CD4-positive, alpha-beta T cell treated with Interferon alpha-2 for 1 hour (primary cell): Measurements from ENCODE around the gene MROH8.
"Not testable (repeated sequence)": the region's sequence is repeated elsewhere in the genome, so short reads cannot be mapped to it uniquely, and the experiment has no call there.

Experiments used
- DNase-seq, 2 donors: peaks; one replicate each; pipeline ENCODE4 v3.0.0-alpha.2; 2020 to 2022

MROH8 gene

DNA sequence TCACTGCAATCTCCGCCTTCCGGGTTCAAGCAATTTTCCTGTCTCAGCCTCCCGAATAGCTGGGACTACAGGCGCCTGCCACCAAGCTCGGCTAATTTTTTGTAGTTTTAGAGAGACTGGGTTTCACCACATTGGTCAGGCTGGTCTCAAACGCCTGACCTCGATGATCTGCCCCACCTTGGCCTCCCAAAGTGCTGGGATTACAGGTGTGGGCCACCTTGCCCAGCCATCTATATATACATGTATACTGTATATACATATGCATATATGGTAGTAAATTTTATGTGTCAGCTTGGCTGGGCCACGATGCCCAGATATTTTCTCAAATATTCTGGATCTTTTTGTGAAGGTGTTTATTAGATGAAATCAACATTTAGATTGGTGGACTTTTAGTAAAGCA is 102.3 kb downstream of the MROH8 start:
- DNase-seq = no peak

DNA sequence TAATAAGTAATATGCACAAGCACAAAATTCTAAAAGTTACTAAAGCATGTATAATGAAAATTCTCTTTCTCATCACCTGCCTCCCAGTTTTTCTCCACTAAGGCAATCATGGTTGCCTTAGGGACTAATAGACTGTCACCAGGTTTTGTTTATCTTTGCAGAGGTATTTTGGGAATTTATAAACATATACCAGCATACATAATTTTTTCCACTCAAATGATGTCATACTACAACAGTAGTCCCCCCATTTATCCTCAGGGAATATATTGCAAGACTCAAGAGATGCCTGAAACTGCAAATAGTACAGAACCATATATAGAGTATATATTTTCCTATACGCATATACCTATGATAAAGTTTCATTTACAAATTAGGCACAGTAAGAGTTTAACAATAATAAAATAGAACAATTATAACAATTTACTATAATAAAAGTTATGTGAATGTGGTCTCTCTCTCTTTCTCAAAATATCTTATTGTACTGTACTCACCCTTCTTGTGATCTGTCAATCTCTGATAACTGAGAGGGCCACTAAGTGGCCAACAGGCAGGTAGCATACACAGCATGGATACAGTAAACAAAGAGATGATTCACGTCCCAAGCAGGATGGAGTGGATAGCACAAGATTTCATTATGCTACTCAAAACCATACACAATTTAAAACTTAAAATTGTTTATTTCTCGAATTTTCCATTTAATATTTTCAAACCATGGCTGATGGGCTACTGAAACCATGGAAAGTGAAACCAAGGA is 103.2 kb downstream of the MROH8 start:
- no peak for DNase-seq

DNA sequence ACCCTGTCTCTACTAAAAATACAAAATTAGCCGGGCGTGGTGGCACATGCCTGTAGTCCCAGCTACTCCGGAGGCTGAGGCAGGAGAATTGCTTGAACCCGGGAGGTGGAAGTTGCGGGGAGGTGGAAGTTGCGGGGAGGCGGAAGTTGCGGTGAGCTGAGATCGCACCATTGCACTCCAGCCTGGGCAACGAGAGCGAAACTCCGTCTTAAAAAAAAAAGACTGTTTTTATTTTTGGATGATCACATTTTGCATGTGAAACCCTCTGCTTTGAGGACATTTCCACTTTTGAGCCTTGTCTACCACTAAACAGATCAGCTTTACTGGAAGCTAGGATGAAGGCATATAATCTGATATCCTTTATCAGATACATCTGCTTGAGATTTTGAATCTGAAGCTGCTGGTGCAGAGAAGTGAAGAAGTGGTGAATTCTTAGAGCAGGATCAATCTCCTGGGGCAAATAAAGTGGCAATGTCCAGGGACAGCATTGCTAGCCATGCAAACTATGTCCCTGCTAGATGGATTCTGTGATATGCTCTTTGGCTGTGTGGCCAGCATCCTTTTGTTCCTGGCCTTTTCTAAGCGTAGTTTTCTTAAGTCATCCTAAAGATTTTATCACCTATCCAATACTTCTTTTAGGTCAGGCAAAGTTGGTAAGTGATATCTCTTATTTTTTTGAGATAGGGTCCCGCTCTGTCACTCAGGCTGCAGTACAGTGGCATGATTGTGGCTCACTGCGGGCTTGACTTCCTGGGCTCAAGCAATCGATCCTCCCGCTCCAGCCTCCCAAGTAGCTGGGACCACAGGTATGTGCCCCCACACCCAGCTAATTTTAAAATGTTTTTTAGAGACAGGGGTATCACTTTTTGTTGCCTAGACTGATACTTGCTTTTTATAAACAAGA is 106.8 kb downstream of the MROH8 start:
- no peak for DNase-seq

DNA sequence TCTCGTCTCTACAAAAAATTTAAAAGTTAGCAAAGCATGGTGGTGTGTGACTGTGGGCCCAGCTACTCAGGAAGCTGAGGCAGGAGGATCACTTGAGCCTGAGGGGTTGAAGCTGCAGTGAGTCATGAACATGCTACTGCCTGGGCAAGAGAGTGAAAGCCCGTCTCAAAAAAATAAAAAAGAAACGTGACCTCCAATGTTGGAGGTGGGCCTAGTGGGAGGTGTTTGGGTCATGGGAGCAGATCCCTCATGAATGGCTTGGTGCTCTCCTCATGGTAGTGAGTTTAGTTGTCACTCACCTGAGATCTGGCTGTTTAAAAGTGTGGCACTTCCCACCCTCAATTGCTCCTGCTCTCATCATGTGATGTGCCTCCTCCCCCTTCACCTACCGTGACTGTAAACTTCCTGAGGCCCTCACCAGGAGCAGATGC is 107.9 kb downstream of the MROH8 start:
- DNase-seq = peak in 1 of 2 donors; percentile 43

DNA sequence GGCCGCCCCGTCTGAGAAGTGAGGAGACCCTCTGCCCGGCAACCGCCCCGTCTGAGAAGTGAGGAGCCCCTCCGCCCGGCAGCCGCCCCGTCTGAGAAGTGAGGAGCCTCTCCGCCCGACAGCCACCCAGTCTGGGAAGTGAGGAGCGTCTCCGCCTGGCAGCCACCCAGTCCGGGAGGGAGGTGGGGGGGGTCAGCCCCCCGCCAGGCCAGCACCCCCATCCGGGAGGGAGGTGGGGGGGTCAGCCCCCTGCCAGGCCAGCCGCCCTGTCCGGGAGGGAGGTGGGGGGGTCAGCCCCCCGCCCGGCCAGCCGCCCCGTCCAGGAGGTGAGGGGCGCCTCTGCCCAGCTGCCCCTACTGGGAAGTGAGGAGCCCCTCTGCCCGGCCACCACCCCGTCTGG is 109.8 kb downstream of the MROH8 start:
- not testable (repeated sequence) for DNase-seq

DNA sequence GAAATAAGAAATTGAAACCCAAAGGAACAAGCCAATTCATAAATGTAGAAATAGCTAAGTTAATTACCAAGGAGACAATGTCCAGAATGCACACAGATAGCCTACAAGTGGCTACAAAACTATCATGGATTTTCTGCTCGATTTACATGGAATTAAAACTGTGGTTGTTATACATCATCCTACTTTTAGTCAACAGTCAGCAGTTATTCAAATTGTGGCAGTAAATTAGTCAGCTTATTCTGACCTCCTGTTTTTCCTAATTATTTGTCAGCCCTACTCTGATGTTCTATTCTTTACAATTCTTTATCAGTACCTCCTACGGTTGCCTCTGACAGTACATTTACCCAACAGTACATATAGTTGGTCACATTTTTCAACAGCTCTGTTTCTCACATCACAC is 113.2 kb downstream of the MROH8 start:
- DNase-seq = no peak

DNA sequence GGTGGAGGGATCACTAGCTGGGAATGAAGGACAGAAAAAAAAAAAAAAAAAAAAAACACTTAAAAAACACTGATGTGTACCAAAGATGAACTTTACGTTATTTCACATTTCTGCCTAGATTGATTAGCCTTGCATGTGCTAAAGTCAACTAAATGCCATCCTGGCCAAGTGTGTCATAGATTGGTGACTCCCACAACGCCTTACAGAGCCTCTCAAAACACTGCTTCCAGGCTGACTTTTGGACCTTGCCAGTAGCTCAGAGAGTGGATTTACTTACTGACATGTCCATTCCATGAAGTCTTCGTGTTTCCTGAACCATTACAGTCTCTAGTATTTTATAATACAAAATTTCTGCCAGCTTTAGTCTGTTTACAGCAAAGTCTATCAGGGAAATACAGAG is 124.1 kb downstream of the MROH8 start:
- DNase-seq = no peak

DNA sequence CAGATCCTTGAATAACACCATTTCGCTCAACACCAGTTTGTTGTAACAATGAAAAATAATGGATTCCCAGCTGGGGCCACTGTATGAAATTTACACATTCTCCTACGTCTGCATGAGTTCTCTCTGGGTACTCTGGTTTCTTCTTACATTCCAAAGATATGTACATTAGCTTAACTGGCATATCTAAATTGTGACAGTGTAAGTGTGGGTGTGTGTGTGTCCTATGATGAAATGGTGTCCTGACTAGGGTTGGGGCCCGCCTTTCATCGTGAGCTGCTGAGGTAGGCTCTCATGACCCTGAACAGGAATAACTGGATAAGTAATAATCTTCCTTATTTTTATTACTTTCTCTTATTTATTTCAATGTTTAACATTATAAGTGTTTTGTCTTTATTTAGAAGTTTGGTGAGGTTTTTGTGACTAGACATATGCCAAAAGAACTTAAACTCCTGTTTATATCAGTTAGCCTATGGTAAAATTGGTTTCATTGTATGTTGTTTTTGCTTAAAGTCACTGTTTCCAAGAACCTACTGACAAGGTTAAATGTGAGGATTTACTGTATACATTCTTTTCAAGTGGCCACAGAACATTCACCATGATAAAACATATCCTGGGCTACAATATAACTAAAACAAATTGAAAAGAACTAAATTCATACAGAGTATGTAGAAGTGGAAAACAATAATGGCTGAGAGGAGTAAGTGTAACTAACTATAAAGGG is 126.0 kb downstream of the MROH8 start:
- DNase-seq = no peak
